GM19240 (cell line): ENCODE results near the gene IFRD2.
A peak's percentile ranks its signal among the peaks of the same experiment; 100 is the strongest.
"Not testable (repeated sequence)": the region's sequence is repeated elsewhere in the genome, so short reads cannot be mapped to it uniquely, and the experiment has no call there.

Source experiments
- DNase-seq: peaks from one replicate; pipeline ENCODE4 v3.0.0; 2011; ENCODE audit warnings: low spot score; ENCODE audit not compliant: insufficient read length

Gene IFRD2

GRCh38 chr3:50324351-50325112, 32.3 kb upstream of the IFRD2 start:
- peak; percentile 43 for DNase-seq

- DNase-seq, result no peak
These were observed 31.5 kb upstream of the IFRD2 start for GRCh38 chr3:50323614-50324199.

- no peak for DNase-seq
These were observed 30.9 kb upstream of the IFRD2 start for GRCh38 chr3:50323092-50323600.

- DNase-seq, result no peak
These were observed 30.3 kb upstream of the IFRD2 start, which contains the start of gene HYAL2 for GRCh38 chr3:50322386-50323091. Gene HYAL2 (minus strand): TSS chr3:50322745. CDS start chr3:50320489, 2,256 bp downstream.

GRCh38 chr3:50322115-50322385, 29.8 kb upstream of the IFRD2 start:
- no peak for DNase-seq

- peak; percentile 80 for DNase-seq
These were observed 29.3 kb upstream of the IFRD2 start for GRCh38 chr3:50321336-50322114.

GRCh38 chr3:50320853-50321335, 28.7 kb upstream of the IFRD2 start:
- DNase-seq, result peak; percentile 34

- DNase-seq, result no peak
These were observed 27.8 kb upstream of the IFRD2 start for GRCh38 chr3:50319894-50320625.

GRCh38 chr3:50319181-50319893, 27.1 kb upstream of the IFRD2 start:
- DNase-seq, result no peak

GRCh38 chr3:50318615-50319014, 26.4 kb upstream of the IFRD2 start:
- no peak for DNase-seq

- no peak for DNase-seq
These were observed 25.9 kb upstream of the IFRD2 start for GRCh38 chr3:50318163-50318562.

GRCh38 chr3:50317300-50317699, 25.1 kb upstream of the IFRD2 start:
- DNase-seq, result no peak

GRCh38 chr3:50316657-50317242, 24.5 kb upstream of the IFRD2 start:
- no peak for DNase-seq

- DNase-seq, result no peak
These were observed 22.6 kb upstream of the IFRD2 start for GRCh38 chr3:50314816-50315215.

- no peak for DNase-seq
These were observed 22.1 kb upstream of the IFRD2 start for GRCh38 chr3:50314342-50314741.

GRCh38 chr3:50312041-50312440, 19.8 kb upstream of the IFRD2 start:
- not testable (repeated sequence) for DNase-seq

GRCh38 chr3:50304601-50305000, 12.4 kb upstream of the IFRD2 start:
- DNase-seq, result no peak

- no peak for DNase-seq
These were observed 11.0 kb upstream of the IFRD2 start, which contains the start of gene HYAL1 for GRCh38 chr3:50303013-50303815. Gene HYAL1 (minus strand): TSS chr3:50303574. CDS start chr3:50302956, 618 bp downstream.
